Endothelial cell of umbilical vein (primary cell): Measurements from ENCODE around the gene PKD2L1. TPM values are rescaled to one million over a fixed set of nuclear protein-coding genes. Genes with fewer than 3 reads are reported as not detected.
A peak's percentile ranks its signal among the peaks of the same experiment; 100 is the strongest.

Experiments used
- BruUV-seq: library from RNA; stranded (reverse); fragments of 400-500 nt; replicated peaks from 2 replicates; lab custom pipeline; 2021; lab: Mats Ljungman, UMichigan
- CTCF ChIA-PET: fragments of 300-600, 350-600 bp; sonication (Branson Sonifier 250); formaldehyde crosslinking; loops from one replicate; lab custom pipeline; 2021; ENCODE audit warnings: antibody characterized with exemption, inconsistent platforms; lab: Charles Lee
- POLR2A ChIA-PET: fragments of 300-600, 350-600 bp; sonication (Branson Sonifier 250); formaldehyde crosslinking; loops from one replicate; lab custom pipeline; 2021; ENCODE audit warnings: antibody characterized with exemption, inconsistent platforms; lab: Charles Lee
- DNase-seq: peaks from one replicate; pipeline ENCODE4 v3.0.0-alpha.2; 2011; ENCODE audit warnings: low read depth, low spot score
- FAIRE-seq: peaks from 2 replicates; lab custom pipeline; 2011; peaks lifted over from hg19 to GRCh38; lab: Jason Lieb, UNC
- H2AFZ ChIP-seq: 2 replicates; pipeline ENCODE4 v1.6.0; 2012; ENCODE audit warnings: low read depth, low read length, control low read depth, inconsistent platforms
- H3K27ac ChIP-seq: 2 replicates; pipeline ENCODE4 v1.5.1; 2011; ENCODE audit warnings: low read depth, mild to moderate bottlenecking, control low read depth, low read length, moderate library complexity; ENCODE audit not compliant: insufficient read depth
- H3K27me3 ChIP-seq, 2 experiments: 2 replicates each; pipeline versions ENCODE4 v1.6.0 to v1.6.1; 2011; ENCODE audit warnings: low read length in 2 of 2, mixed read lengths in 1 of 2; ENCODE audit not compliant: control insufficient read depth in 2 of 2, insufficient read depth in 2 of 2
- H3K36me3 ChIP-seq, 2 experiments: 2 replicates in 1 of 2; 3 replicates in 1 of 2; pipeline ENCODE4 v1.5.1; 2011; ENCODE audit warnings: low read length in 2 of 2, mild to moderate bottlenecking in 1 of 2, moderate library complexity in 1 of 2; ENCODE audit not compliant: control insufficient read depth in 2 of 2, insufficient read depth in 2 of 2; ENCODE audit errors: extremely low read depth in 1 of 2
- H3K4me1 ChIP-seq: 3 replicates; pipeline ENCODE4 v1.5.1; 2011; ENCODE audit warnings: mild to moderate bottlenecking, low read length; ENCODE audit not compliant: control insufficient read depth, insufficient read depth; ENCODE audit errors: extremely low read depth
- H3K4me2 ChIP-seq: 2 replicates; pipeline ENCODE4 v1.6.1; 2011; ENCODE audit warnings: low read length, control low read depth, mixed read lengths; ENCODE audit not compliant: insufficient read depth
- H3K4me3 ChIP-seq, 3 experiments: fragments of 200-600 bp in 1 of 3; sonication (generic), shearing (Covaris generic) in 1 of 3; replicated peaks in 1 of 3; 2 replicates each; pipeline ENCODE4 v1.5.1; 2011 to 2016; ENCODE audit warnings: control low read depth in 3 of 3, low read length in 3 of 3, mild to moderate bottlenecking in 2 of 3, inconsistent platforms in 1 of 3, low read depth in 1 of 3, moderate library complexity in 1 of 3; ENCODE audit not compliant: insufficient read depth in 1 of 3
- H3K79me2 ChIP-seq: 2 replicates; pipeline ENCODE4 v1.6.0; 2012; ENCODE audit warnings: low read length, inconsistent platforms; ENCODE audit not compliant: control insufficient read depth, insufficient read depth
- H3K9ac ChIP-seq: replicated peaks from 2 replicates; pipeline ENCODE3; 2011; ENCODE audit warnings: low read length, control low read depth; ENCODE audit not compliant: insufficient read depth; ENCODE audit errors: extremely low read depth
- H3K9me1 ChIP-seq: replicated peaks from 3 replicates; pipeline ENCODE4 v1.6.0; 2011; ENCODE audit warnings: mild to moderate bottlenecking, low read length; ENCODE audit not compliant: control insufficient read depth, insufficient read depth; ENCODE audit errors: extremely low read depth
- H3K9me3 ChIP-seq: replicated peaks from 2 replicates; pipeline ENCODE4 v1.5.1; 2012; ENCODE audit warnings: low read length, inconsistent platforms; ENCODE audit not compliant: control insufficient read depth, insufficient read depth
- H4K20me1 ChIP-seq: replicated peaks from 2 replicates; pipeline ENCODE3; 2011; ENCODE audit warnings: mild to moderate bottlenecking, low read length; ENCODE audit not compliant: control insufficient read depth, insufficient read depth; ENCODE audit errors: extremely low read depth
- CTCF ChIP-seq, 2 donors: IDR thresholded peaks; 1 replicate in 1 of 2; 2 replicates in 1 of 2; pipeline ENCODE4 v1.5.1; 2011; ENCODE audit warnings: low read length in 2 of 2, mild to moderate bottlenecking in 2 of 2, moderate library complexity in 2 of 2, control low read depth in 1 of 2, inconsistent platforms in 1 of 2, low read depth in 1 of 2; ENCODE audit not compliant: insufficient read depth in 1 of 2; ENCODE audit errors: extremely low read depth in 1 of 2
- EZH2 ChIP-seq: IDR thresholded peaks from 2 replicates; pipeline ENCODE4 v1.6.1; 2012; ENCODE audit warnings: borderline replicate concordance, low read depth, mild to moderate bottlenecking, moderate library complexity, low read length, inconsistent platforms; ENCODE audit not compliant: severe bottlenecking
- FOS ChIP-seq: IDR thresholded peaks from 2 replicates; pipeline ENCODE4 v1.6.1; 2011; ENCODE audit warnings: mild to moderate bottlenecking, low read length, moderate library complexity, borderline replicate concordance; ENCODE audit not compliant: insufficient read depth
- GATA2 ChIP-seq: IDR thresholded peaks from 2 replicates; pipeline ENCODE4 v1.7.0; 2011; ENCODE audit warnings: low read depth, mild to moderate bottlenecking, moderate library complexity, mixed read lengths, low read length; ENCODE audit not compliant: insufficient read length, insufficient read depth
- JUN ChIP-seq: IDR thresholded peaks from 2 replicates; pipeline ENCODE4 v1.6.1; 2011; ENCODE audit warnings: borderline replicate concordance, low read depth; ENCODE audit not compliant: insufficient read length, insufficient read depth
- MAX ChIP-seq: IDR thresholded peaks from 2 replicates; pipeline ENCODE4 v1.6.1; 2011; ENCODE audit not compliant: insufficient read depth, insufficient read length
- MYC ChIP-seq: IDR thresholded peaks from one replicate; pipeline ENCODE4 v1.6.1; 2011; ENCODE audit warnings: mild to moderate bottlenecking, low read depth, low read length
- POLR2A ChIP-seq: IDR thresholded peaks from 2 replicates; pipeline ENCODE4 v1.6.1; 2012; ENCODE audit warnings: low read depth, mild to moderate bottlenecking, control low read depth, low read length
- POLR2AphosphoS5 ChIP-seq: IDR thresholded peaks from 2 replicates; pipeline ENCODE4 v1.6.1; 2012; ENCODE audit warnings: low read depth, mild to moderate bottlenecking, control low read depth, low read length, moderate library complexity; ENCODE audit not compliant: insufficient read depth
- dilution Hi-C: fragments of 300-500 bp; cut with MboI; formaldehyde crosslinking; loops from one replicate; pipeline ENCODE4 v1.15.0; 2019; ENCODE audit warnings: low sequenced_read_pairs; ENCODE audit not compliant: extremely low pct_ligation_motif_present
- intact Hi-C: fragments of 100-400 bp; cut with micrococcal nuclease; formaldehyde crosslinking; loops from one replicate; pipeline ENCODE4 v1.10.0; 2022
- polyA plus RNA-seq, 4 experiments: library from polyadenylated mRNA; depleted of rRNA in 3 of 4; stranded (reverse) in 3 of 4; unstranded in 1 of 4; fragments of >200 nt; gene quantifications; 2 replicates each; pipeline versions ENCODE4 v1.2.1 to v1.2.3, GENCODE V29; 2011 to 2012; ENCODE audit warnings: missing spikeins in 1 of 4
- total RNA-seq: library from RNA; stranded (reverse); gene quantifications from 2 replicates; pipeline ENCODE4 v1.2.3, GENCODE V29; 2021

PKD2L1 gene
- total and polyA plus RNA-seq, 2 donors (not counting 3 experiments of a cell fraction or from before 2014, with no cell fraction given), result not detected

- no peak overlapping the region for H3K27ac ChIP-seq
- H4K20me1 ChIP-seq, result peaks cover 2% of the 10 kb centered on the region
- peak overlapping the region; percentile 10 for H3K4me2 ChIP-seq
- no peak overlapping the region for H3K4me3 ChIP-seq
- intact Hi-C loops (no loop called here), dilution Hi-C loops (no loop called here)
- CTCF ChIA-PET, result no interaction called here
- no peaks in the 10 kb centered on the region for H3K9me1 ChIP-seq
- peaks cover 27 to 41% of the 10 kb centered on the region in 2 experiments for H3K36me3 ChIP-seq
- DNase-seq, result no peak
- H3K9me3 ChIP-seq, result no peaks in the 10 kb centered on the region
- H3K9ac ChIP-seq, result no peak overlapping the region
- H2AFZ ChIP-seq, result no peak overlapping the region
- H3K79me2 ChIP-seq, result peaks cover 56% of the 10 kb centered on the region
- no TSS peak for BruUV-seq
- TF ChIP-seq MYC, result no peak
- TF ChIP-seq CTCF (IDR thresholded peaks at IDR 0.05; ENCODE audit: extremely low read depth in 1 of 2, insufficient read depth in 1 of 2, low read depth in 1 of 2, low read length in 2 of 2), result no peak
- no peak for TF ChIP-seq GATA2
- TF ChIP-seq MAX, result no peak
- TF ChIP-seq FOS, result no peak
- TF ChIP-seq POLR2A, result no peak
- TF ChIP-seq EZH2, result no peak
- no peak for TF ChIP-seq POLR2AphosphoS5
- no peak for TF ChIP-seq JUN
- peak; percentile 55 for FAIRE-seq
- H3K4me1 ChIP-seq, result peaks cover 41% of the 10 kb centered on the region
- POLR2A ChIA-PET, result no interaction called here
- no peaks in the 10 kb centered on the region for H3K27me3 ChIP-seq
These were observed 27.2 kb upstream of the PKD2L1 start for GRCh38 chr10:100357059-100357858.
